Nephron progenitor cell (in vitro differentiated cells): Measurements from ENCODE around the gene NOC2L.

ENCODE experiments used
- DNase-seq: peaks from one replicate; pipeline ENCODE4 v3.0.0; 2021
- H3K27ac Mint-ChIP-seq: 2 replicates; pipeline ENCODE4 v1.8.0; 2021; ENCODE audit warnings: mild to moderate bottlenecking, moderate library complexity, mixed read lengths
- H3K27me3 Mint-ChIP-seq: 2 replicates; pipeline ENCODE4 v1.8.0; 2021; ENCODE audit warnings: mild to moderate bottlenecking, low read depth, mixed read lengths; ENCODE audit not compliant: poor library complexity
- H3K36me3 Mint-ChIP-seq: 2 replicates; pipeline ENCODE4 v1.8.0; 2021; ENCODE audit warnings: low read depth, mixed read lengths
- H3K4me1 Mint-ChIP-seq: 2 replicates; pipeline ENCODE4 v1.8.0; 2021; ENCODE audit warnings: mixed read lengths
- H3K4me3 Mint-ChIP-seq: 2 replicates; pipeline ENCODE4 v1.8.0; 2021; ENCODE audit warnings: mild to moderate bottlenecking, moderate library complexity, mixed read lengths
- H3K9me3 Mint-ChIP-seq: 2 replicates; pipeline ENCODE4 v1.8.0; 2021; ENCODE audit warnings: mild to moderate bottlenecking, moderate library complexity, mixed read lengths
- TF ChIP-seq, protein P1 (sequence below): fragments of 200-600 bp; sonication (generic); IDR thresholded peaks from 2 replicates; pipeline ENCODE4 v1.5.0; 2021; ENCODE audit warnings: antibody characterized with exemption

Gene NOC2L

DNA sequence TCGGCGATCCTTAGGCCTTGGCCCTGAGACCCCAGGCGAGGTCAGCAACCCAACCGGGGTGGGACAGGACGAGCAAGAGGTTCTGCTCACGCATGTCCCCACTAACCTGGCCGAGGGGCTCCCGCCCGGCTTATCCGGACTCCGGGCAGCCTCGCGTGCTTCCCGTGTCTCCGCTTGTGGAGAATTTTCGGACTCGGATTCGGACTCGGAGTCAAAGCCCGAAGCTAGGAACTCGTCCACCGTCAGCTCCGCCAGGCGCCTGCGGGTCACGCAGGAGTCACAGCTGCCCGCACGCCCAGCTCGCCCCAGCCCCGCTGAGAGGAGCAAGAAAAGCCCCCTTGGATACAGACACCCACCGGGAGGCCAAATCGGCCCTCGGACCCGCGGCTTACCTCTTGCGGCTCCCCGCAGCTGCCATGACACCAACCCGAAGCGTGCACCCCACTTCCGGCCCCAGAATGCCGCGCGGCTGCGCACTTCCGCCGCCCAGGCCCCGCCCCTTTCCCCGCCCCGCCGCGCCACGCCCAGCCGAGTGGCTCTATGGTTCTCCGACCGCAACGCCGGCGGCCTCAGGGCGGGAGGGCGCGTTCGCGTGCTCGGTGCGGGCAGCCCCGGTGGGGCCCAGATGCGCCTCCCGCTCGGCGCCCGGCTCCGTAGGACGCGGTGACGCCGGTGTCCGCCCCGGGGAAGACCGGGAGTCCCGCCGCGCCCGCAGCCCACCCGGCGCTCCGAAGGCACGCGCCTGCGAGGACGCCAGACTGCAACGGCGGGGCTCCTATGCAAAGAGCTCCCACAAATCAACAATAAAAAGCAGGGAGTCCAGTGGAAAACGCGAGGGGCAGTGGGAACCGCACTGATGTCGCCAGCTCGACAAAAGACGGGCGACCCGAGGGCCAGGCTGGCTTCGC is at the start of gene NOC2L:
TSS of gene NOC2L (minus strand) at position 434 of the 908 bp plus-strand sequence. CDS start at position 418, 16 bp downstream.
- no peaks in the 10 kb centered on the region for H3K9me3 Mint-ChIP-seq
- H3K36me3 Mint-ChIP-seq: peaks cover 18% of the 10 kb centered on the region
- H3K4me1 Mint-ChIP-seq: peaks cover 16% of the 10 kb centered on the region
- peak within 1 kb of the TSS; percentile 96 for H3K4me3 Mint-ChIP-seq
- H3K27me3 Mint-ChIP-seq: peaks cover 28% of the 10 kb centered on the region
- TF ChIP-seq, protein P1, sequence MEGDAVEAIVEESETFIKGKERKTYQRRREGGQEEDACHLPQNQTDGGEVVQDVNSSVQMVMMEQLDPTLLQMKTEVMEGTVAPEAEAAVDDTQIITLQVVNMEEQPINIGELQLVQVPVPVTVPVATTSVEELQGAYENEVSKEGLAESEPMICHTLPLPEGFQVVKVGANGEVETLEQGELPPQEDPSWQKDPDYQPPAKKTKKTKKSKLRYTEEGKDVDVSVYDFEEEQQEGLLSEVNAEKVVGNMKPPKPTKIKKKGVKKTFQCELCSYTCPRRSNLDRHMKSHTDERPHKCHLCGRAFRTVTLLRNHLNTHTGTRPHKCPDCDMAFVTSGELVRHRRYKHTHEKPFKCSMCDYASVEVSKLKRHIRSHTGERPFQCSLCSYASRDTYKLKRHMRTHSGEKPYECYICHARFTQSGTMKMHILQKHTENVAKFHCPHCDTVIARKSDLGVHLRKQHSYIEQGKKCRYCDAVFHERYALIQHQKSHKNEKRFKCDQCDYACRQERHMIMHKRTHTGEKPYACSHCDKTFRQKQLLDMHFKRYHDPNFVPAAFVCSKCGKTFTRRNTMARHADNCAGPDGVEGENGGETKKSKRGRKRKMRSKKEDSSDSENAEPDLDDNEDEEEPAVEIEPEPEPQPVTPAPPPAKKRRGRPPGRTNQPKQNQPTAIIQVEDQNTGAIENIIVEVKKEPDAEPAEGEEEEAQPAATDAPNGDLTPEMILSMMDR: no peak
- H3K27ac Mint-ChIP-seq: no peak within 1 kb of the TSS
- peak; percentile 98 for DNase-seq

DNA sequence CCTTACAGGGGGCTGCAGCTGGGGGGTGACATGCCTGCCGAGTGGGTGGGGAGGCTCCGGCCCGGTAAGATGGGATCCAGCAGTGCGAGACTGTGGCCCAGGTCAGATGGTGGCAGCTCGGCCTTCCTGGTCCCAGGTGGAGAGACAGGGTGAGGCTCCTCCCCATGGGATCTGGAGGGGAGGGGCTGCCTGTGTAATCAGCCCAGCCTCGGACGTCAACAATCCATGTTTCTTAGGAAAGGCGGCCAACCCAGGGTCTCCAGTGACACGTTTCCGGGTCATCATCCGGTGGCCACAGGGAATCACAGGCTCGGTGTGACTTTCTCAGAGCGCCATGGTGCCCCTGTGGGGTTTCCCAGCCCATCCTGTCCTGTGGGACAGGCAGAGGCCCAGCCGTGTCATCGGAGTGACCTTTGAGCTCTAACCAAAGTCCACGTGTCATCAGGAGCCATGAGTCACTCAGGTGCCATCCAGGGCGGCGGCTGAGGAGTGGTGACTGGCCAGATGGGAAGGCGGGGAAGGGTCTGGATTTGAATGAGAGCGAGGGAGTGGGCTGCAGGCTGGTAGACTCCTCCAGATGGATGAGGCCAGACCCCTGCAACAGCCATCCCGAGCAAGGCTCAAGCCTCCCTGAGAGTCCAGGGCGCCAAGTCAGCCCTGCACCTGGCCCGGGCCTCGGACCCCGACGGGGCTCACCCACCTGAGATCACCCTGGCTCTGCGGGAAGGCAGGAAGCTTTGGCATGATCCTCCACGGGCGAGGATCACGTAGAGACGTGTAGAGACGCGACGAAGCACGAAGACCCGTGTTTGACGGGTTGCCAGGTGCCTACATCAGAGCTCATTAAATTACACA is 47.5 kb upstream of the NOC2L start:
- H3K4me3 Mint-ChIP-seq: peak overlapping the region; percentile 45
- H3K9me3 Mint-ChIP-seq: peaks cover 11% of the 10 kb centered on the region
- peak overlapping the region; percentile 78 for H3K27ac Mint-ChIP-seq
- peaks cover 40% of the 10 kb centered on the region for H3K4me1 Mint-ChIP-seq
- TF ChIP-seq, protein P1: no peak
- peaks cover 13% of the 10 kb centered on the region for H3K36me3 Mint-ChIP-seq
- peak; percentile 19 for DNase-seq
- H3K27me3 Mint-ChIP-seq: peaks cover 4% of the 10 kb centered on the region

DNA sequence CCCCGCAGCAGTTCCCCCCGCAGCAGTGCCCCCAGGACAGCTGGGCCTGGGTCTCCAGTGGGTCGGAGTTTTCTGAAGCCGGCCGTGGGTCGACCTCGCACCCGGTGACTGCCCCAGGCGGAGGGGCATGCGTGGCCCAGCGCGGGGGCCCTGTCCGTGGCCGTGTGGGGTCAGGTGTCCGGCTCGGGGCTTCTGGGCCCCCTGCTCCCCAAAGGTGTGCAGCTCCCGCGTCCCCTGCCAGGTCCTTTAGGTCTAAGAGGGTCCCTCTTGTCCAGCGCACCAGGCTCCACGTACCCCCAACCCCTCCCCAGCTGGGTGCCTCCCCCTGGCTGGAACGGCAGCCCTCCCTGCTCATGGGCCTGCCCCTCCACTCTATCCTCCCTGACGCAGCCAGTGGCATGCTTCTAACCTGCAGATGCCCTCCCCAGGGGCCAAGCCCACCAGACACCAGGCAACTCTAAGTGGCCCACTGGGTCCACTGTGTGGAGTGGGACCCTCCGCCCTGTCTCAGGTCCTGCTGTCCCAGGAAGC is 46.8 kb upstream of the NOC2L start:
- TF ChIP-seq, protein P1: no peak
- Mint-ChIP-seq H3K27ac (no peak overlapping the region), H3K27me3 (peaks cover 7% of the 10 kb centered on the region), H3K4me3 (peak overlapping the region; percentile 45), H3K36me3 (peaks cover 12% of the 10 kb centered on the region), H3K9me3 (peaks cover 9% of the 10 kb centered on the region), H3K4me1 (peaks cover 40% of the 10 kb centered on the region)
- no peak for DNase-seq

DNA sequence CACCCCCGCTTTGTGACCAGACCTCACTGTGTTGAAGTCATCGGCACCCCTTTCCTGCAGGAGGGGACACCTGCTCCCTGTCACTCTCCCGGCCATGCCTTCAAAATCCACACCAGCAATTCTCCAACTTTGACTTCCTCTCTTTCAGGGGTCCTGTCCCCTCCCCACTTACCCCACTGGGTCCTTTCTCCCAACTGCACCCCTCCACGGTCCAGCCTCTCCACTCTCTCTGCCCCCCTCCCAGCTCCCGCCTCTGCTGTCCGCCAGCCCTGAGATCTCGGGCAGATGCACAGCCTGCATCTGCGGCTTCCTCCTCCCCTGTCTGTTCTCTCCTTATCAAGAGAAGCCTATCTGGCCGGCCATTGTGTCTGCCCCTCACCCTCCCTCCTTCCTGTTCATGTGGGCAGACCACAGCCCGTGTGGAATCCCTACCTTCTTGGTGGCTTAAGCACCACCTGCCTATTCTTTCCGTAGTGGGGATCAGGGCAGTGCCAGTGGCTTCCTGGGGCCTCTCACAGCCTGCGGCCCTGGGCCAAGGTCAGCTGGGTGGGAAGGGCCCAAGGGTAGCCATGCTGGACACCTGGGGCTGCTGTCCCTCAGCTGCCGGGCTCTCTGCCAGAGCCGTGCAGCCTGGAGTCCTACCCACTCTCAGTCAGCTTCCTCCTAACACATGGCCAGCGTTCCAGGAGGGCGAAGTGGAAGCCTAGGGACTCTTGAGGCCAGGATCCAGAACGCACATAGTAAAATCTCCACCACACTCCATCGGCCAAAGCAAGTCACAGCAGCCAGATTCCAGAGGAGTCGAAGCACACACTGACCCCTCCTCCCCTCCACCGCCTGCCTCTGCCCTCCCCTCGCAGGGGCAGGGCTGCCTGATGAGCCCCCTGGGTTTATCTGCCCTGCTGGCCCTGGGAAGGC is 46.0 kb upstream of the NOC2L start:
- DNase-seq: peak; percentile 60
- H3K9me3 Mint-ChIP-seq: peaks cover 9% of the 10 kb centered on the region
- peak overlapping the region; percentile 69 for H3K27ac Mint-ChIP-seq
- peaks cover 9% of the 10 kb centered on the region for H3K27me3 Mint-ChIP-seq
- TF ChIP-seq, protein P1: no peak
- peaks cover 40% of the 10 kb centered on the region for H3K4me1 Mint-ChIP-seq
- peak overlapping the region; percentile 68 for H3K4me3 Mint-ChIP-seq
- peaks cover 12% of the 10 kb centered on the region for H3K36me3 Mint-ChIP-seq

DNA sequence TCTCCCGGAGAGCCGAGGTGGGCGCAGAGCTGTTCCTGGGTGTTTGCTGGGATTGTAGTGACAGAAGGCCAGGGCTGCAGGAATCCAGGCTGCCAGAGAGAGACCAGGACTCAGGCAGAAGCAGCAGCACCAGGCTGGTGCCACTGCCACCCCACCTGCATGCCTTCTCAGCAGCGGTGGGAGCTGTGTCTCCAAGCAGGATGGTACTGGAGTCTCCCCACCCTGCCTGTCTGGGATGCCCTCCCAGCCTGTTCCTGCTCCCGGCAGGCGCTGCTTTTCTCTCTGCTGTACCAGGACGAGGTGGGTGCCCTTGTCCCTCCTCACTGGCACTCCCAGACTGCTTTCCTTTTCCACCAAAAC is 45.3 kb upstream of the NOC2L start:
- TF ChIP-seq, protein P1: no peak
- peaks cover 12% of the 10 kb centered on the region for H3K36me3 Mint-ChIP-seq
- no peak for DNase-seq
- H3K9me3 Mint-ChIP-seq: peaks cover 9% of the 10 kb centered on the region
- H3K27me3 Mint-ChIP-seq: peaks cover 9% of the 10 kb centered on the region
- H3K4me1 Mint-ChIP-seq: peaks cover 40% of the 10 kb centered on the region
- H3K4me3 Mint-ChIP-seq: peak overlapping the region; percentile 68
- H3K27ac Mint-ChIP-seq: peak overlapping the region; percentile 69
